Cerebellar nuclear complex (tissue), 1 donor: ENCODE data around the gene SH2D2A.

Experiments used
- DNase-seq, 2 experiments: peaks; one replicate each; lab custom pipeline; 2025; lab: John Stamatoyannopoulos, UW

SH2D2A gene

GRCh38 chr1:156847591-156848460 is 31.2 kb upstream of the SH2D2A start:
- no peak for DNase-seq

- DNase-seq = no peak
Observed at GRCh38 chr1:156846643-156847042, 30.0 kb upstream of the SH2D2A start.

GRCh38 chr1:156845953-156846545 is 29.4 kb upstream of the SH2D2A start:
- DNase-seq = no peak

- no peak for DNase-seq
Observed at GRCh38 chr1:156845055-156845952, 28.7 kb upstream of the SH2D2A start.

- no peak for DNase-seq
Observed at GRCh38 chr1:156844638-156845037, 28.0 kb upstream of the SH2D2A start.

DNA sequence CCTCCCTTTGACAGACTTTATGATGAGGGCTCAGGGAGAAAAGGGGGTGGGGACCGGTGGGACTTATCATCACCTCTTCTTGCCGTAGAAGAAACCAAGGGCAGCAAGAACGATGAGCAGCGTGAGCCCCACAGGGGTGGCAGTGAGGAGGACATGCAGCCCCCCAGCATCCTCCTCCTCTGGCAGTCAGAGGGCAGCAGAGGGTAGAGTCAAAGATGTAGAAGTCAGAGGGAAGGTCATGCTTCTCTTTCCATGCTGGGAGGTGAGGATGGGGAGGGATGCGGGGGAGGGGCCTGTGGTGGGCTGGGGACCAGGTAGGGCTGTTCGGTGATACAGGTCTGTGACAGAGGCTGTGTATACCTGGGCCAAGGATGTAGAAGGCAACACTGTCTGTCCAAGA is 27.5 kb upstream of the SH2D2A start:
- no peak for DNase-seq

- no peak for DNase-seq
Observed at GRCh38 chr1:156842618-156843300, 26.1 kb upstream of the SH2D2A start.

DNA sequence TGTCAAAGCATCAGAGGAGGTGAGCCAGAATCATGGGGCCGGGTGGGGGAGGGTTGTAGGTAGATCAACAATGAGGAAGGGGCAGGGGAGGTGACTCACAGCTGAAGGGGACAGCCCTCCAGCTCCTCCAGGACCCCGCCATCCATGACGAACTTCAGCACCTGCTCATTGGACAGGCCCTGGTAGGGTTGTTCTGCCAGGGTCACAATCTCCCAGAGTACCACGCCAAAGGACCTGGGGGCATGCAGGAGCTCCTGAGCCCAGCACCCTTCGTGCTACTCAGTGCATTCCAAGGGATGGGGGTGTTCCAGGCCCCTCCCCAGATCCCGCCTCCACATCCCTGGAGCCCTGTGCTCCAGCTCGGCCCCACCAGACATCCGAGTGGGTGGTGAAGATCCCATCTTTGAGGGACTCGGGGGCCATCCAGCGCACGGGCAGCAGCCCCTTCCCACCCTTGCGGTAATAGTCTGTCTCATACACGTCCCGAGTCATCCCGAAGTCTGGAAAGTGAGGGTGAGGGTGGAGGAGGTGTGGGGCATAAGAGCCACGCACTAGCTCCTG is 24.7 kb upstream of the SH2D2A start:
- no peak for DNase-seq

DNA sequence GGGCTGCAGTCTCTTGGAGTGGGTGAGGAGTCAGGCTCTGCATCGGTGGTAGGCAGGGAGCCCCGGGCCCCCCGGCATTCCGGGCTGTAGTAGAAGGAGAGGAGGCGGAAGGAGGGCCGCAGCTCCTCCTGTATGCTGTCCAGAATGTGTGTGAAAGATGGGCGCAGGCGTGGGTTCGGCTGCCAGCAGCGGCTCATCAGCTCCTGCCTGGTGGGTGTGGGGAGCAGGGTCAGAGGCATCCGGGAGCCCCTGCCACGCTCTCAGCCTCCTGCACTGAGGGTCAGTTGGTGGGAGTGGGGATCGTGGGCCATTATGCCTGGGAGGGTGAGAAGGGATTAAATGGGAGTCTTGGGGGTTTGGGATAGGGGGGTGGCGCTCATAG is 24.2 kb upstream of the SH2D2A start:
- DNase-seq = no peak

DNA sequence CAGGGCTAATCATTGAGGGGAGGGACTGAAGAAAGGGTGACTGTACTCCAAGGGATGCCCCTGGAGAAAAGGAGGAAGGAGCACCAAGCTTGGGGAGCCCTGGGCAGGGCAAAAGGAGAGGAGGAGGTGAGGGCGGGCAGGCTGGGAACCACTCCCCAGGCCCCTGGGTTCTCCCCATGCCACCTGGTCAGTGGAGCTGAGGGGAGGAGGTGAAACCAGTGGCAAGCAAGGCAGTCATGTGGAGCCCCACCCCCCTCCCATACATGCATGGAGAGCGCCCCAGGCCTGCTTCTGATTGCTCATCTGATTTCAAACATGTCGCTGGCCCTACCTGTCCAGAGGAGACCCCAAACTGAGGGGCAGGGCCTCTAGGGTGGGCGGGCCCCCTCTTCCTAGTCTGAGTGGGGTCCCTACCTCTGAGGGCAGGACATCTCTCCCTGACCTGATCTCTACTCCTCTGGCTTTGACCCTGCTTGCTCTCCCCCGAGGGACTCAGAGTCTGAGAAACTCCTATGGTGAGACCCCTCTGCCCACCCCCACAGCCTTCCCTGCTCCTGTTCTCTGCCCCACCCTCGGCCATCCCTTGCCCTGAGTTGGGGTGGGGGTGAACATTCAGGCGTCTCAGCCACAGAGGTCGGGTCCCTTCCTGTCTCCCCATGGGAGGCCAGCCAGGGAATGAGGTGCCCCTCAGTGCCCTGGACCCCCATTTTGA is 23.7 kb upstream of the SH2D2A start:
- no peak for DNase-seq

GRCh38 chr1:156839426-156840109 is 22.9 kb upstream of the SH2D2A start:
- DNase-seq = no peak

GRCh38 chr1:156838972-156839371 is 22.3 kb upstream of the SH2D2A start:
- no peak for DNase-seq

DNA sequence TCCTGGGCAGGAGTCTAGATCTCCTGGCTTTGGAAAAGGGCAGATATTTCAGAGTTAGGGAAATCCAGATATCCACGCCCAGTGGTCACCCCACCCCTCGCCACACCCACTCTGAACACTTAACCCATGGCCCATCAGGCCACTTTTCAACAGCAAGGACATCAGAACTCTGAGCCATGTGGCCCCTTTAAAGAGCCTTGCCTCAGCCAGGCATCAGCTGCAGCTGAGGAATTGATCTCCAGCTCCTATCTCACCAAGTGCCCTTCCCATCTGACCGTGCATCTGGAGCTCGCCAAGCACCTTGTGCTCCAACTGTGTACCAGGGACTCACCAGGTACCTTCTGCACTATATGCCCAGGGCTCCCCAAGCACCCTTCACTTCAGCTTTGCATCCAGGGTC is 20.2 kb upstream of the SH2D2A start:
- no peak for DNase-seq

DNA sequence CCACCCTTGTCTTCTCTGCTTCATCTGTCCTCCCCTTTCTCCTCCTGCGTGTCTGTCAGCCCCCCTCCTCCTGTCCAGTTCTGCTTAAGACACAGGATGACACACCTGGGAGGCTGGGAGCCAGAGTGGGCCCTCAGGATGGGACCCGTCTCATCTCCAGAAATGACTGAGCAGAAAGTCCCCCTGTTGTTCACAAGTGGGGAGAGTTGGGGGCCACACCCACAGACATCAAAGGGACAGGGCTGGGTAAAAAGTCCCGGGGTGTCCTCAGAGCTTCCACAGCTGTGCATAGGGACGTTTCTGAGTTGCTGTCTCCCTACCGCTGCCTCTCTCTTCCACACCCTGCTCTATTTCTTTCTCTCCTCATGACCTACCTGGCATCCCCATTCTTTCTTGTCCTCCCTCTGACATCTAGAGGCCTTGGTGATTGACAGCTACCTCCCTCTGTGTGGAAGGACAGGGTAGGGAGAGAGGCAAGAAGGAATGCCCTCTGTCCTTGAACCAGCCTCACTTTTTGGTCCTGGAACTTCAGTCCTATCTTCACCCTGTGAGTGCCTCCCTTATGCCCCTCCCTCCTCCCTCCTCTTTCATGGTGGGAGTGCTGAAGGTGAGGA is 19.5 kb upstream of the SH2D2A start:
- no peak for DNase-seq

DNA sequence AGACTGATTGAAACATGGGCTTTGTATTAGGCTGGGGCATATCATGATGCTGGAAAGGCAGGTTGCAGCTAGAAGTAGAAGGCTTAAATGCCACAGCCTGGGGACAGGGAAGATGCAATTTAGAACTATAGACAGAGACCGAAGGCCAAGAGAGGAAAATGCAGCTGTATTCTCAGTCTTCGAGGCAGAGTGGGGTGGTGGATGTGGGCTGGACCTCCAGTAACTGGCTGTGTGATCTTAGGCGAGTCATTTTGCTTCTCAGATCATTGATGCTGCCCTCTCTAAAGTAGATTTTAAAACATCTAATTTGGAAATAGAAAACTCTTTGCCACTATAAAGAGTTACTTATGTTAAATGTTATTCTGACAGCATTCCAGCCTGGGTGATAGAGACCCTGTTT is 17.7 kb upstream of the SH2D2A start:
- DNase-seq = no peak

GRCh38 chr1:156833603-156834002 is 17.0 kb upstream of the SH2D2A start:
- no peak for DNase-seq

GRCh38 chr1:156832434-156832833 is 15.8 kb upstream of the SH2D2A start:
- DNase-seq = no peak

GRCh38 chr1:156828400-156829124 is 11.9 kb upstream of the SH2D2A start:
- DNase-seq = no peak

DNA sequence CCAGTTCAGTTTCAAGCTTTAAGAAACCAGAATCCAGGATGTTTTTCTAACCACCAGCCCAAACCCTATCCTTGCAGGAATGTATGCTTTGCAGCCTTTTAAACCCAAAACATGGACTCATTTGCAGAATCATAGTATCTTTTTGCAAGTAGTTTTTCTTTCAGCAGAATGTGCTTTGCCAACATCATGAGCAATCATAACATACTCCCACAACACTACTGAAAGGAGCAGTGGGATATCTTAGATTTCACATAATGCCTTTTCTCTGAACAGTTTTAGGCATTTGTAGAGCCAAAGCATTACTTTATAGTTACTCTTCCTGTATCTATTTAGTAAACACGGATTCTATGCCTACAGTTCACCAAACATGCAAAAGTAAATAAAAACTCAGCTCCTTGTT is 10.0 kb upstream of the SH2D2A start:
- DNase-seq = no peak
